Thymus (tissue), 11 donors: ENCODE measurements around the gene WSCD2. TPM values are rescaled to one million over a fixed set of nuclear protein-coding genes. Genes with fewer than 3 reads are reported as not detected.

ENCODE experiments used
- DNase-seq, 9 donors: peaks; one replicate each; pipeline ENCODE4 v3.0.0-alpha.2; 2013; ENCODE audit warnings: low spot score in 9 of 9, low read depth in 6 of 9, missing footprints in 1 of 9
- H3K27ac ChIP-seq, 2 donors: one replicate each; pipeline ENCODE4 v1.5.1; 2013; ENCODE audit warnings: control low read depth in 1 of 2, low read depth in 1 of 2, low read length in 1 of 2, mild to moderate bottlenecking in 1 of 2, moderate library complexity in 1 of 2
- H3K27me3 ChIP-seq, 2 donors: one replicate each; pipeline ENCODE4 v1.5.1; 2013; ENCODE audit warnings: low read length in 1 of 2; ENCODE audit not compliant: control insufficient read depth in 2 of 2, insufficient read depth in 1 of 2
- H3K36me3 ChIP-seq, 2 donors: one replicate each; pipeline ENCODE4 v1.5.1; 2013; ENCODE audit warnings: low read length in 1 of 2, mild to moderate bottlenecking in 1 of 2, moderate library complexity in 1 of 2; ENCODE audit not compliant: control insufficient read depth in 2 of 2, insufficient read depth in 2 of 2
- H3K4me1 ChIP-seq, 2 donors: one replicate each; pipeline ENCODE4 v1.5.1; 2013; ENCODE audit warnings: low read length in 2 of 2; ENCODE audit not compliant: control insufficient read depth in 2 of 2, insufficient read depth in 2 of 2
- H3K4me3 ChIP-seq, 2 donors: one replicate each; pipeline ENCODE4 v1.5.1; 2013; ENCODE audit warnings: low read length in 2 of 2, control low read depth in 1 of 2, mild to moderate bottlenecking in 1 of 2
- H3K9me3 ChIP-seq, 2 donors: one replicate each; pipeline ENCODE4 v1.5.1; 2013; ENCODE audit warnings: low read length in 1 of 2, mild to moderate bottlenecking in 1 of 2; ENCODE audit not compliant: control insufficient read depth in 2 of 2, insufficient read depth in 1 of 2
- WGBS: extraction: QIAGEN DNeasy Blood & Tissue Kit; methylation state at CpG from one replicate; pipeline ENCODE4 v1.1.7; 2013; 5-methylcytosine and 5-hydroxymethylcytosine counted together
- polyA plus RNA-seq: library from polyadenylated mRNA; stranded (reverse); fragments of 200-250 nt; gene quantifications from one replicate; pipeline ENCODE4 v1.2.3, GENCODE V29; 2013
- total RNA-seq: library from RNA; stranded (reverse); fragments of 120-200 nt; gene quantifications from one replicate; pipeline ENCODE4 v1.2.4, GENCODE V29; 2013
- donor health status: healthy.

The WSCD2 gene
- total and polyA plus RNA-seq, 2 donors = 0.02 to 0.33 TPM

DNA sequence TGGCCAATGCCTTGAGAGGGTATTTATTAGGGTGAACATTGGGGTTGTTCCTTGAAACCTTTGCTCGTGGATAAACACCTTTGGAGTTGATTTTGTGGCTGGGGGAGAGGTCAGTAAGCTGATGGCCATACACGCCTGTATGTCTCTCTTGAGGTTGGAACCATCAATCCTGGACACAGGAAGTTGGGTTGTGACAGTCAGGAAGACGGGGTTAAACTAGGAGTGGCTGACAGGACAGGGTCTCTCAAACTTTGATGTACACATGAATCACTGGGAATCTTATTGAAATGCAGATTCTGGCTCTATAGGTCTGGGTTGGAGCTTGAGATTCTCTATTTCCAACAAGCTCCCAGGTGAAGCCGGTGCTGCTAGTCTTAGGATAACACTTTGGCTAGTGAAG lies 12.8 kb upstream of the WSCD2 start:
- Histone ChIP-seq H3K36me3 (no peaks in the 10 kb centered on the region), H3K27me3 (no peaks in the 10 kb centered on the region), H3K27ac (no peak overlapping the region), H3K4me3 (no peak overlapping the region), H3K9me3 (no peaks in the 10 kb centered on the region), H3K4me1 (no peaks in the 10 kb centered on the region)
- DNase-seq = no peak
- WGBS = 74% methylated on average over 4 of the region's 4 CpGs

GRCh38 chr12:108116699-108117098 lies 12.4 kb upstream of the WSCD2 start:
- Histone ChIP-seq H3K4me3 (no peak overlapping the region), H3K9me3 (no peaks in the 10 kb centered on the region), H3K4me1 (no peaks in the 10 kb centered on the region), H3K36me3 (no peaks in the 10 kb centered on the region), H3K27me3 (no peaks in the 10 kb centered on the region), H3K27ac (no peak overlapping the region)
- DNase-seq = no peak
- WGBS = 94% methylated on average over 1 of the region's 1 CpG

- DNase-seq = no peak
- no peaks in the 10 kb centered on the region for H3K4me1 ChIP-seq
- no peak overlapping the region for H3K27ac ChIP-seq
- H3K4me3 ChIP-seq = no peak overlapping the region
- no peaks in the 10 kb centered on the region for H3K27me3 ChIP-seq
- no peaks in the 10 kb centered on the region for H3K9me3 ChIP-seq
- WGBS = 93% methylated on average over 6 of the region's 6 CpGs
- H3K36me3 ChIP-seq = no peaks in the 10 kb centered on the region
These were observed 11.8 kb upstream of the WSCD2 start for GRCh38 chr12:108117163-108117849.

- no peaks in the 10 kb centered on the region for H3K4me1 ChIP-seq
- no peaks in the 10 kb centered on the region for H3K9me3 ChIP-seq
- no peak overlapping the region for H3K27ac ChIP-seq
- no peaks in the 10 kb centered on the region for H3K36me3 ChIP-seq
- DNase-seq = no peak
- no peak overlapping the region for H3K4me3 ChIP-seq
- no peaks in the 10 kb centered on the region for H3K27me3 ChIP-seq
These were observed 11.2 kb upstream of the WSCD2 start for GRCh38 chr12:108117902-108118301.

- Histone ChIP-seq H3K4me3 (no peak overlapping the region), H3K4me1 (no peaks in the 10 kb centered on the region), H3K36me3 (no peaks in the 10 kb centered on the region), H3K27me3 (no peaks in the 10 kb centered on the region), H3K9me3 (no peaks in the 10 kb centered on the region), H3K27ac (no peak overlapping the region)
- DNase-seq = no peak
- 66% methylated on average over 7 of the region's 7 CpGs for WGBS
These were observed 9.7 kb upstream of the WSCD2 start for GRCh38 chr12:108119126-108119973.

GRCh38 chr12:108119974-108120862 lies 8.9 kb upstream of the WSCD2 start:
- Histone ChIP-seq H3K27me3 (peaks cover 0 to 2% of the 10 kb centered on the region in 2 donors), H3K4me1 (no peaks in the 10 kb centered on the region), H3K36me3 (no peaks in the 10 kb centered on the region), H3K9me3 (no peaks in the 10 kb centered on the region), H3K4me3 (no peak overlapping the region), H3K27ac (no peak overlapping the region)
- DNase-seq = no peak
- WGBS = 80% methylated on average over 8 of the region's 8 CpGs

DNA sequence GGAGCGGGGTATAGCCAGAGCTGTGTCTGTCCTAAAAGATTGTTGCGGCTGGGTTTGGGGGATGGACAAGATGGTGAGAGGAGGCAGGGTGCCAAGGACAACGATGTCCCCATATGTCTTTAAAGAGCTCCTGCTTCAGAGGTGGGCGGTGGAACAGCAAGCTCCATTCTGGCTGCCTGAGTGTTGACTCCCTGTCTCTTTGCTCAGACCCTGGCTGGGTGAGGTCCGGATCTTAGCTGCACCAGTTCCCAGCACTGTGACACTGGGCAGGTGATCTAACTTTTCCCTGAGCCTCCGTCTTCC lies 8.3 kb upstream of the WSCD2 start:
- Histone ChIP-seq H3K4me1 (no peaks in the 10 kb centered on the region), H3K4me3 (no peak overlapping the region), H3K27ac (no peak overlapping the region), H3K27me3 (peaks cover 0 to 2% of the 10 kb centered on the region in 2 donors), H3K36me3 (no peaks in the 10 kb centered on the region), H3K9me3 (no peaks in the 10 kb centered on the region)
- no peak for DNase-seq
- 92% methylated on average over 6 of the region's 6 CpGs for WGBS

- H3K4me1 ChIP-seq = no peaks in the 10 kb centered on the region
- H3K27ac ChIP-seq = no peak overlapping the region
- H3K36me3 ChIP-seq = no peaks in the 10 kb centered on the region
- H3K9me3 ChIP-seq = no peaks in the 10 kb centered on the region
- no peak overlapping the region for H3K4me3 ChIP-seq
- WGBS = 87% methylated on average over 6 of the region's 6 CpGs
- H3K27me3 ChIP-seq = peaks cover 0 to 3% of the 10 kb centered on the region in 2 donors
- DNase-seq = no peak
These were observed 7.8 kb upstream of the WSCD2 start for GRCh38 chr12:108121320-108121719.
